HFF-Myc (cell line): ENCODE results near the gene IL13.
"Not testable (repeated sequence)": the region's sequence is repeated elsewhere in the genome, so short reads cannot be mapped to it uniquely, and the experiment has no call there.

Source experiments
- DNase-seq: peaks from one replicate; pipeline ENCODE4 v3.0.0-alpha.2; 2011; ENCODE audit warnings: low read depth; ENCODE audit errors: extremely low read depth
- H3K4me3 ChIP-seq: replicated peaks from 2 replicates; pipeline ENCODE4 v1.5.1; 2011; ENCODE audit warnings: low read depth, mild to moderate bottlenecking, control low read depth, low read length
- TF ChIP-seq, protein P1 (sequence below): IDR thresholded peaks from 2 replicates; pipeline ENCODE4 v1.5.1; 2012; ENCODE audit warnings: mild to moderate bottlenecking, low read depth, low read length, control low read depth; ENCODE audit errors: missing control alignments

IL13 gene

DNA sequence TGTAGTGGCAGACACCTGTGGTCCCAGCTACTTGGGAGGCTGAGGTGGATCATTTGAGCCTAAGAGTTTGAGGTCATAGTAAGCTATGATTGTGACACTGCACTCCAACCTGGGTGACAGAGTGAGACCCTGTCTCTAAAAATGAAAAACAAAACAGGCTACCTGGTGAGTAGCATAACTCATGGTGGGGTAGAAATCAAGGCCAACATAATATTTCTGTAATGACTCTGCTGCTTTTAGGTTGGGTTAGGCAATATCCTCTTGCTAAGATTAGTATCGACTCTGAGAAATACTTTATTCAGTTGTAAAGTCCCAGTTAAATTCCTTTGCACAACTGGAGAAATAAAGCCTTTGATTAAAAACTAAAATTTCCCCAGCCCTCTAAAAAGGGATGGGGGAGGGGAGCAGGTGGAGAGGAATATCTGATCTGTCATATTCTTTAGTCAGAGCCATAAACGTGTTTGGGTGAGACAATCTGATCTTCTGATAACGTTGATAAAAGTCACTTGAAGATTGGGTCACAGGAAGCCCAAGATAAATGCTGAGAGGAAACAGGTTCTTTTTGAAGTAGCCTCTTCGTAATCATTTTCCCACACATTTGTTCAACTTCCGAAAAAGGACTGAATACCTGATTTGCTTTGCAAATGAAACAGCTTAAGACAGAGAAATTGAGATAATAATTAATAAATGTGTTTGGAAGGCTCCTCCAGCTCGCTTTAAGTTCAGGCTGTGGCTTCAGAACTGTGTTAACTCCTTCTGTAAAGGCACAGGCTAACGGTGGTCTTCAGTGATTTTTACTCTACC is 30.8 kb downstream of the IL13 start:
- H3K4me3 ChIP-seq = no peak overlapping the region
- no peak for DNase-seq
- TF ChIP-seq, protein P1, sequence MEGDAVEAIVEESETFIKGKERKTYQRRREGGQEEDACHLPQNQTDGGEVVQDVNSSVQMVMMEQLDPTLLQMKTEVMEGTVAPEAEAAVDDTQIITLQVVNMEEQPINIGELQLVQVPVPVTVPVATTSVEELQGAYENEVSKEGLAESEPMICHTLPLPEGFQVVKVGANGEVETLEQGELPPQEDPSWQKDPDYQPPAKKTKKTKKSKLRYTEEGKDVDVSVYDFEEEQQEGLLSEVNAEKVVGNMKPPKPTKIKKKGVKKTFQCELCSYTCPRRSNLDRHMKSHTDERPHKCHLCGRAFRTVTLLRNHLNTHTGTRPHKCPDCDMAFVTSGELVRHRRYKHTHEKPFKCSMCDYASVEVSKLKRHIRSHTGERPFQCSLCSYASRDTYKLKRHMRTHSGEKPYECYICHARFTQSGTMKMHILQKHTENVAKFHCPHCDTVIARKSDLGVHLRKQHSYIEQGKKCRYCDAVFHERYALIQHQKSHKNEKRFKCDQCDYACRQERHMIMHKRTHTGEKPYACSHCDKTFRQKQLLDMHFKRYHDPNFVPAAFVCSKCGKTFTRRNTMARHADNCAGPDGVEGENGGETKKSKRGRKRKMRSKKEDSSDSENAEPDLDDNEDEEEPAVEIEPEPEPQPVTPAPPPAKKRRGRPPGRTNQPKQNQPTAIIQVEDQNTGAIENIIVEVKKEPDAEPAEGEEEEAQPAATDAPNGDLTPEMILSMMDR = no peak

DNA sequence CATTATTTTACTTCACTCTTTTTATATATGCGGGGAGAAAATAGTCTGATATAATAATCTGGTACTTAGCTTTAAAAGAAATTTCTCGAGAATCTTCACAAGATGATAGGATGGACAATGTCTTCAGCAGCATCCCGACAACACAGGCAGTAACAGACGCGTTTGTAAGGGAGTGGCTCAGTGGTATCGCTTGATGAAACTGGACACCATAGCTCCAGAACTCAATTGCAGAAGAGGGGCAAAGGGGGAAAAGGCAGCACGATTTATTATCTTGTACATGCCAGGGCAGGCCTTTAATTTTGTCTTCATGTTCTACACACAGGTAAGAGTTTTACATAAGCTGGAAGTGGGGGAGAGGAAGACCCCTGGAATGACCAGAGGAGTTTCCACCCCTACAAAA is 31.5 kb downstream of the IL13 start:
- DNase-seq = no peak
- TF ChIP-seq, protein P1 = no peak
- no peak overlapping the region for H3K4me3 ChIP-seq

DNA sequence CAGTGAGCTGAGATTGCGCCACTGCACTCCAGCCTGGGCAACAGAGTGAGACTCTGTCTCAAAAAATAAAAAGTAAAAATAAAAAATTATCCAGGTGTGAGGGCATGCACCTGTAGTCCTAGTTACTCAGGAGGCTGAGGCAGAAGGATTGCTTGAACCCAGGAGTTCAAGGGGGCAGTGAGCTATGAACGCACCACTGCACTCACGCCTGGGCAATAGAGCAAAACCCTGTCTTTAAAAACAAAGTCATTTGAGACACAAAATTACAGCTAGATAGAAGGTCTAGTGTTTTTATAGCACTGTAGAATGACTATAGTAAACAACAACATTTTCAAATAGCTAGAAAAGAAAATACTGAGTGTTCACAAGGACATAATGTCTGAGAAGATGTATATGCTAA is 32.2 kb downstream of the IL13 start:
- no peak for DNase-seq

DNA sequence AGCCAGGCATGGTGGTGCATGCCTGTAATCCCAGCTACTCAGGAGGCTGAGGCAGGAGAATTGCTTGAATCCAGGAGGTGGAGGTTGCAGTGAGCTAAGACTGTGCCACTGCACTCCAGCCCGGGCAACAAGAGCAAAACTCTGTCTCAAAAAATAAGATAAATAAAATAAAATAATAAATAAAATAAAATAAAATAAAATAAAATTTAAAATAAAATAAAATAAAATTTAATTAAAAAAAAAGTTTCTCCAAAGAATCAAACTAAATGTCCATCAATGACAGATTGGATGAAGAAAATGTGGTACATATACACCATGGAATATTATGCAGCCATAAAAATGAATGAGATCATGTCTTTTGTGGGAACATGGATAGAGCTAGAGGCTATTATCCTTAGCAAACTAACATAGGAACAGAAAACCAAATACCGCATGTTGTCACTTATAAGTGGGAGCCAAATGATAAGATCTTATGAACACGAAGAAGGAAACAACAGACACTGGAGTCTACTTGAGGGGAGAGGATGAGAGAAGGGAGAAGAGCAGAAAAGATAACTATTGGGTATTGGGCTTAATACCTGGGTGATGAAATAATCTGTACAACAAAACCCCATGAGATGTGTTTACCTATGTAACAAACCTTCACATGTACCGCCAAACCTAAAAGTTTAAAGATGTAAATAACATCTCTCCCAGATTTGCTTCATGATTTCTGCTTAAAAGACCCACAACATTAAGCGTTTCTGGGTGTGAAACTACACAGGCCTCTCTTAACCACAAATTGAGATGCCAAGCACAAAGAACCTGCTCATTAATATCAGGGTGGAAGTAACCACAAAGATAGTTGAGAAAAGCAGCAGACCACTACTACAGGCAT is 34.0 kb downstream of the IL13 start:
- not testable (repeated sequence) for DNase-seq, H3K4me3 ChIP-seq

More for the DNA sequence above, 32.2 kb downstream of the IL13 start:
- TF ChIP-seq, protein P1 = no peak
- no peak overlapping the region for H3K4me3 ChIP-seq

DNA sequence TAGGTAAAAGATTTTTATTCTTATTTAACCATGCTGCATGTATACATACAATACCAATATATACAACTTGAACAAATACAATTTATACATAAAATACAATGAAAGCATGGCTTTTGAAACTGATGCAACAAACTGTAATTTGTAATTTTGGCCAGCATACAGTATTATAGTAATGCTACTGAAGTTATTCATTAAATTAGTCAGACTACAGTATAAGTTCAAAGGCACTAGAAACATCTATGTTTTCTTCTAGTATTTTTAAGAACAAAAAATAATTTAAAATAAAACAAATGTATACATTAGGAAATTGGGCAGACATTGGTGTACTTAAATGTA is 34.6 kb downstream of the IL13 start:
- TF ChIP-seq, protein P1 = no peak
- no peak for DNase-seq
- no peak overlapping the region for H3K4me3 ChIP-seq

DNA sequence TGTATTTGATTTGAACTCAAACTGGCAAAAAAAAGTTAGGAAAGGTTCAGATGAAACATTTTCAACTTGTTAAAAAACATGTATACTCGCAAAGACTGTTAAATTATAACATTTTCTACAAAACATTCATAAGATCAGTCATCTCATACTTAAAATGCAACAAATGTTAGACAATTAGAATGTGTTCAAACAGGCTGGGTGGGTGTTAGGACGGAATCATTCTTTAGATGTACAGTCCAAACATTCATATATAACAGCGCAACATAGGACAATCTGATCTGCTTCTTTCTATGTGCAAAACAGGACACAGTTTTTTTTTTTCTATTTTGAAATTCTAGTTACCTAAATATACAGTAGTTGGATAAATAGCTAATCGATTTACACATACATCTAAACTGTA is 38.0 kb downstream of the IL13 start:
- H3K4me3 ChIP-seq = no peak overlapping the region
- TF ChIP-seq, protein P1 = no peak
- DNase-seq = no peak

DNA sequence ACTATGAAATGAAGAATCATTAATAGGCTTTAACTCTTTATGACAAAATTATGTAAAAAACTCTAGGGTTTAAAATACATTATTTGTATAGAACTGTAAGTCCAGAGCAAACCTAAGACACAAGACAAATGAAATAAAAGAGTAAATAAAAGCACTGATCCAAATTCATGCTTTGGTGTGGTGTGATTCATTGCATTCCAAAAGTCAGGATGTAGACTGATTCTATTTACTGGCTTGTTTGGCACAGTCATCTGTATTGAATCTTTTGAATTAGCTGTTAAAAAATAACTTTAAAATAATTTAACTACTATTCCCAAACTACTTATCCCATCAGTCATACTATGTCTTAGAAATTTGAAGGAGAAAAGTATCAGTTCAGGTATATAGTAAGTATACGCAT is 46.9 kb downstream of the IL13 start:
- TF ChIP-seq, protein P1 = no peak
- H3K4me3 ChIP-seq = no peak overlapping the region
- no peak for DNase-seq
